Activated T-helper 17 cell treated with anti-CD3 and anti-CD28 coated beads, Interleukin-2, amount 50 U/mL, for 72 hours (primary cell): ENCODE data around the gene CAMK2D. TPM values are rescaled to one million over a fixed set of nuclear protein-coding genes. Genes with fewer than 3 reads are reported as not detected.

Source experiments
- ATAC-seq: fragments of 150-1000 bp; cut with Tn5 transposase; replicated peaks from 2 replicates; pipeline ENCODE4 v1.10.0; 2021; ENCODE audit warnings: mild to moderate bottlenecking, moderate library complexity
- H3K27ac Mint-ChIP-seq: one replicate; pipeline ENCODE4 v1.8.0; 2022; ENCODE audit warnings: mixed read lengths
- H3K27me3 Mint-ChIP-seq: one replicate; pipeline ENCODE4 v1.8.0; 2022; ENCODE audit warnings: mixed read lengths
- H3K36me3 Mint-ChIP-seq: one replicate; pipeline ENCODE4 v1.8.0; 2022; ENCODE audit warnings: low read depth, mild to moderate bottlenecking, mixed read lengths
- H3K4me1 Mint-ChIP-seq: one replicate; pipeline ENCODE4 v1.8.0; 2022; ENCODE audit warnings: mixed read lengths
- H3K4me3 Mint-ChIP-seq: one replicate; pipeline ENCODE4 v1.8.0; 2022; ENCODE audit warnings: mild to moderate bottlenecking, mixed read lengths
- H3K9me3 Mint-ChIP-seq: one replicate; pipeline ENCODE4 v1.8.0; 2022; ENCODE audit warnings: mixed read lengths
- total RNA-seq, 2 donors: library from RNA; stranded (reverse); gene quantifications; one replicate each; pipeline ENCODE4 v1.2.3, GENCODE V29; 2022

The CAMK2D gene
- total RNA-seq, 2 donors from 2014 or later, result 41.5 to 42.4 TPM

DNA sequence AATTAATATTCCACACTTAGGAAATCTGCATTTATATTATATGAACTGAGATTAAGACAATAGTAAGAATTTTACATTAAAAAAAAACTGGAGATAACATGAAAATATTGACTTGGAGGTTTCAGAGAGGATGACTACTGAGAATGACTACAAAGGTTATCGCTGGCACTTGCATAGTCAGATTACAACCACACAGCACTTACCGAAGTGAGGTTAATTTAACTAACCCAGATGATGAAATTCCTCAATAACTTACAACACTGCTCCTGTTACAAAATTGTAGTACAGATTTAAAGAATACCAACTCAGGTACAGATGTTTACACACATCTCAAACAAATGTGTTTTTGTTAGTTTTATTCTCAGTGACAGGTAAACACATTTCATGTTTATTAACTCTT lies 283.5 kb downstream of the CAMK2D start:
- ATAC-seq, result peak; percentile 36
- H3K9me3 Mint-ChIP-seq, result no peaks in the 10 kb centered on the region
- H3K4me3 Mint-ChIP-seq, result no peak overlapping the region
- H3K27me3 Mint-ChIP-seq, result no peaks in the 10 kb centered on the region
- peak overlapping the region; percentile 24 for H3K27ac Mint-ChIP-seq
- peaks cover 64% of the 10 kb centered on the region for H3K36me3 Mint-ChIP-seq
- peaks cover 14% of the 10 kb centered on the region for H3K4me1 Mint-ChIP-seq

DNA sequence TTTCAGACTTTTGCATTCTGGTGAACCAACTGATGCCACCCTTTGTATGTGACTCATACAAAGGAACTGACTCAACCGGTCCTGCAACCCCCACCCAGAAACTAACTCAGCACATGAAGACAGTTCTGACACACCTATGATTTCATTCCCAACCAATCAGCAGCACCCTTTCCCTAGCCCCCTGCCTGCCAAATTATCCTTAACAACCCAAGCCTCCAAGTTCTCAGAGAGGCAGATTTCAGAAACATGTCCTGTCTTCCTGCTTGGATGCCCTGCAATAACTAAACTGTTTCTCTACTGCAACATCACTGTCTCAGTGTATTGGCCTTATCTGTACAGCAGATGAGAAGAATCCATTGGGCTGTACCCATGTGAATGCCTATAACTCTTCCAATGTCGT lies 284.7 kb downstream of the CAMK2D start:
- Mint-ChIP-seq H3K4me1 (peaks cover 16% of the 10 kb centered on the region), H3K27ac (peak overlapping the region; percentile 40)
- peak; percentile 82 for ATAC-seq

DNA sequence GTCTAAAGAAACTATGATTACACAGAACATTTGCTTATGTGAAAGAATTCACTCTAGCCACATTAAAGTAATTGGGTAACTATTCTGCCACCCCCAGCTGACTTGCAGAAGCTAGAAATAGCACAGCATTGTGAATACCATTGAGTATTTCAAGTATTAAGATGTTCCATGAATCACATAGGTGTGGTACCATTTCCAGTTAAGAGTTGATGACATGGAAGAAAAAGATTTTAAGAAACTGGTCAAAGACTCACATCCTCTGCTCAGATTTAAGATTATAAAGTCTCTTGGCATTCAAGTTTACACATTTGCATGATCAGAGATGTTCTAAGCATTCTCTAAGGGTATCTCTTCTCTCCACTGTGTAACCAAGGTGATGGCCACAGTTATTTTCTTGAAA lies 287.5 kb downstream of the CAMK2D start:
- Mint-ChIP-seq H3K36me3 (peaks cover 60% of the 10 kb centered on the region), H3K9me3 (peaks cover 7% of the 10 kb centered on the region), H3K27ac (peak overlapping the region; percentile 59), H3K4me1 (peaks cover 32% of the 10 kb centered on the region), H3K4me3 (no peak overlapping the region), H3K27me3 (no peaks in the 10 kb centered on the region)
- ATAC-seq, result peak; percentile 82

More for the DNA sequence above, 284.7 kb downstream of the CAMK2D start:
- H3K4me3 Mint-ChIP-seq, result peak overlapping the region; percentile 9
- peaks cover under 1% of the 10 kb centered on the region for H3K9me3 Mint-ChIP-seq
- H3K36me3 Mint-ChIP-seq, result peaks cover 55% of the 10 kb centered on the region
- H3K27me3 Mint-ChIP-seq, result no peaks in the 10 kb centered on the region

- no peak overlapping the region for H3K27ac Mint-ChIP-seq
- peaks cover 39% of the 10 kb centered on the region for H3K4me1 Mint-ChIP-seq
- no peak overlapping the region for H3K4me3 Mint-ChIP-seq
- H3K9me3 Mint-ChIP-seq, result peaks cover 7% of the 10 kb centered on the region
- ATAC-seq, result no peak
- H3K27me3 Mint-ChIP-seq, result no peaks in the 10 kb centered on the region
- H3K36me3 Mint-ChIP-seq, result peaks cover 57% of the 10 kb centered on the region
These were observed 288.7 kb downstream of the CAMK2D start for GRCh38 chr4:113472864-113473263.

DNA sequence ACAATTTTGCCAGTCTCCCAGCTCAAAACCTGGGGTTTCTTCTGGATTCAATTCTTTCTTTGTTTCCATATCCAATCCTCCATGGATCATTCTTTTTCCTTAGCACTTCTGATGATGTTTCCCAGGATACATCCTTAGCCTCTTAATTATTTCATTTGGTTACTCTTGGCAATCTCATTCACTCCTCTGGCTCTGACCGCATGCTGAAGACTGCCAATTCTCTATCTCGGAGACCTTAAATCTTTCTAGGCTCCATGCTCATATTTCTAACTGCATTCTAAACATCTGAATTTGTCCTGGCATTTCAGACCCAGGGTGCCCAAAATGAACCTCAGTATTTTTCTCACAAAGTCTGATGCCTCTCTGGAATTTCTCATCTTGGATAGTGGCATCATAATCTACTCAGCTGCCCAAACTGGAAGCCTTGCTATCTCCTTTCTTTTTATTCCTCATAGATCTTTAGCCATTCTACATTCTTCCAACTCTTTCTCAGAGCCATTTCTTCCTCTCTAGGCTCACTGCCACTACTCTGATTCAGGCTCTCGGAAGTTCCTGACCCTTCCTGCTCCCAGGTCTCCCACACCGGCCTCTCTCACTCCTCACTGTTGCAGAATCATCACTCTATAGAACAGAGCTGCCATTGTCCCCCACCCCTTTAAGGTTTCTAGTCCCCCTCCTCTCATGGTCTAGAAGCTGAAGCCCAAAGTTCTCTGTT lies 290.2 kb downstream of the CAMK2D start:
- peaks cover 51% of the 10 kb centered on the region for H3K36me3 Mint-ChIP-seq
- no peak overlapping the region for H3K4me3 Mint-ChIP-seq
- ATAC-seq, result no peak
- H3K9me3 Mint-ChIP-seq, result peaks cover 7% of the 10 kb centered on the region
- H3K27ac Mint-ChIP-seq, result peak overlapping the region; percentile 20
- H3K27me3 Mint-ChIP-seq, result no peaks in the 10 kb centered on the region
- peaks cover 31% of the 10 kb centered on the region for H3K4me1 Mint-ChIP-seq

GRCh38 chr4:113469926-113470325 lies 291.6 kb downstream of the CAMK2D start:
- H3K27ac Mint-ChIP-seq, result peak overlapping the region; percentile 12
- H3K4me1 Mint-ChIP-seq, result peaks cover 25% of the 10 kb centered on the region
- no peak overlapping the region for H3K4me3 Mint-ChIP-seq

DNA sequence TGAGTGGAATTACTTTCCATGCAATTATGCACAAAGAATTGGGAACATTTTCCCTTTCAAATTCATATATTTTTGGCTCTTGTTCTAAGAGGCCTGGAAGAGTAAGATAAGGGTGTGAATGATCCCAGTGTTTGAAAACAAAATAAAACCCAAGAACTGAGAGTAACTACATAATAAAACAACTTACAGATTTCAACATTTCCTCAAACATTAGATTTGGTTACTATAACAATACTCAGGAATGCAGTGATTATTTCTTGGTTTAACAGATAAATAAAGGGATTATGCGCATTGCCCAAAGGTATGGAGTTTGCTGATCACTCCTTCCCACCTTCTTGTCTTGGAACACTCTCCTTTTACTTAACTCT lies 292.5 kb downstream of the CAMK2D start:
- Mint-ChIP-seq H3K9me3 (peaks cover 7% of the 10 kb centered on the region), H3K4me3 (no peak overlapping the region), H3K36me3 (peaks cover 63% of the 10 kb centered on the region), H3K27me3 (no peaks in the 10 kb centered on the region), H3K4me1 (peaks cover 25% of the 10 kb centered on the region), H3K27ac (peak overlapping the region; percentile 12)
- no peak for ATAC-seq

More at GRCh38 chr4:113469926-113470325, 291.6 kb downstream of the CAMK2D start:
- peaks cover 54% of the 10 kb centered on the region for H3K36me3 Mint-ChIP-seq
- H3K9me3 Mint-ChIP-seq, result peaks cover 7% of the 10 kb centered on the region
- ATAC-seq, result no peak
- no peaks in the 10 kb centered on the region for H3K27me3 Mint-ChIP-seq

DNA sequence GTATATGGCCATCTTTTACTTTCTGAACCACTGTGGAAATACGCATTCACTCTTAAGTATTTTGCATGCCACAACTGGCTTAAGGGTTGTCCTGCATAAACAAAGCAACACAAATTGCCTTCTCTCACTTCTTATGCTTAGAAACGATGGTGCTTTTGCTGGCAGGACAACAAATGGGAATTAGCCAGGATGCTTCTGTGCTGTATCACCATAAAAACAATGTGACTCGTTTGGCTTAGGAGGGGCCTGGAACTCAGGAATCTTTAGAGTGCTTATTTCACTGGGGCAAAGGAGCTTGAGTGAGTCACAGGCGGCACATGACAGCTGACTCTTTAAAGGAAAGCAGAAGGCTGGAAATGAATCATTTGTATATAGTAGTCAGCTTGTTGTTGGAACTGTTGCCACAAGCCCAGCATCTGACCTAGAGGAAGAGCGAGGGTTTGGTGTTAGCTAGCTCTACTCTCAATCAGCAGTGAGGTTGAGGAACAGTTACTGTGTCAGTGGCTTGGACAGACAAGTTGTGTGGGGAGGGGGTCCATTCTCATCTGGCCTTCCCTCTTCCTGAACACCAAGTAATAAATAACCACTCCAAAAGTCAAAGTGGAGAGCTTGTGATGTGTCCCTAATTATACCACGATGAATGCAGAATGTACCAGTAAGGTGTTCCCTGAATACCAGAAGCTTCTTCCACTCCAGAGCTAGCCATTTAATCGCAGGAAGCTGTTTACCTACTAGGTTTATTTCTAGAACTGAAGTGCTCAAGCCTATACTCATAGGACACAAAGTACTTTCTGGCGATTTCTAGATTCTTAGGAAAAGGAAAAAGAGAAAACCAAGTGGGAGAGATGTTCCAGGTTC lies 293.1 kb downstream of the CAMK2D start:
- Mint-ChIP-seq H3K27ac (peak overlapping the region; percentile 64), H3K9me3 (peaks cover 7% of the 10 kb centered on the region), H3K4me3 (peak overlapping the region; percentile 30), H3K36me3 (peaks cover 65% of the 10 kb centered on the region), H3K27me3 (no peaks in the 10 kb centered on the region), H3K4me1 (peaks cover 25% of the 10 kb centered on the region)
- ATAC-seq, result peak; percentile 99

DNA sequence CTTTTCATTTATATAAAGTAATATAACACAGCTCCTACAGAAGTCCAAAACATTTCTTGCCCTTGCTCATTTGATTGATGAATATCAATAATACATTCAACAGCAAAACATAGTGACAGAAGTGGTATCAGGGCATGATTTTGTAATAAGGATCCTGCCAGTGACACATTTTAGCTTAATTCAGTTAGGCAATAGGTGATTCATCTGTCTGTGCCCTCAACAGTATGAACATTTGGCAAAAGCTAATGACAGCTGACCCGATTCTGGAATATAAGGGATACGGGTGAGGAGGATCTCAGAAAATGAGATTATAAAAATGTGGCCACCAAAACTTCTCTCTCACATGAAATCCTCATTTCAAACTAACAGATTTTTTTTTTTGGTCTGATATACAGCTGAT lies 294.0 kb downstream of the CAMK2D start:
- peak overlapping the region; percentile 64 for H3K27ac Mint-ChIP-seq
- ATAC-seq, result no peak
- H3K9me3 Mint-ChIP-seq, result peaks cover 7% of the 10 kb centered on the region
- no peak overlapping the region for H3K4me3 Mint-ChIP-seq
- H3K4me1 Mint-ChIP-seq, result peaks cover 25% of the 10 kb centered on the region
- H3K36me3 Mint-ChIP-seq, result peaks cover 65% of the 10 kb centered on the region
- no peaks in the 10 kb centered on the region for H3K27me3 Mint-ChIP-seq

GRCh38 chr4:113462286-113462685 lies 299.3 kb downstream of the CAMK2D start:
- no peak for ATAC-seq
- H3K9me3 Mint-ChIP-seq, result no peaks in the 10 kb centered on the region
- no peak overlapping the region for H3K4me3 Mint-ChIP-seq
- no peaks in the 10 kb centered on the region for H3K4me1 Mint-ChIP-seq
- no peak overlapping the region for H3K27ac Mint-ChIP-seq
- H3K36me3 Mint-ChIP-seq, result peaks cover 79% of the 10 kb centered on the region
- no peaks in the 10 kb centered on the region for H3K27me3 Mint-ChIP-seq

DNA sequence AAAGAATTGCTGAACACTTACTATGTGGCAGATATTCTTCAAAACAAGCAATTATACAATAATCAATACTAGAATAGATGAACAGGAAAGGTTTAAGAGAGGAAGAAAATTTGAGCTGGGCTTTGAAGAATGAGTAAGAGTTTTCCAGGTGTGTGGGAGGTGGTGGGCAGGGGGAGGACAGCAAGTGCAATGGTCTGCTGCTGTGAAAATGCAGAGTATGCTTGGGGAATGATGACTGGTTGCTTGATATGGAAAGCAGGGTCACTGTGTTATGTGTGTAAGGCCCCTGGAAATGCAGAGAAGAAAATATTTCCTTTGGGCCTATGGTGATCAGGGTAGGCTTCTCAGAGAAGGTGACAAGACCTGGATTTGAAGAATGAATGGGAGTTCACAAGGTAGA lies 300.3 kb downstream of the CAMK2D start:
- H3K9me3 Mint-ChIP-seq, result no peaks in the 10 kb centered on the region
- no peaks in the 10 kb centered on the region for H3K27me3 Mint-ChIP-seq
- no peak overlapping the region for H3K4me3 Mint-ChIP-seq
- peaks cover 84% of the 10 kb centered on the region for H3K36me3 Mint-ChIP-seq
- H3K4me1 Mint-ChIP-seq, result no peaks in the 10 kb centered on the region
- H3K27ac Mint-ChIP-seq, result no peak overlapping the region
- peak; percentile 38 for ATAC-seq

- H3K36me3 Mint-ChIP-seq, result peaks cover 93% of the 10 kb centered on the region
- no peaks in the 10 kb centered on the region for H3K9me3 Mint-ChIP-seq
- no peak overlapping the region for H3K4me3 Mint-ChIP-seq
- no peak for ATAC-seq
- H3K27ac Mint-ChIP-seq, result no peak overlapping the region
- no peaks in the 10 kb centered on the region for H3K4me1 Mint-ChIP-seq
- H3K27me3 Mint-ChIP-seq, result no peaks in the 10 kb centered on the region
These were observed 303.7 kb downstream of the CAMK2D start for GRCh38 chr4:113457886-113458285.

DNA sequence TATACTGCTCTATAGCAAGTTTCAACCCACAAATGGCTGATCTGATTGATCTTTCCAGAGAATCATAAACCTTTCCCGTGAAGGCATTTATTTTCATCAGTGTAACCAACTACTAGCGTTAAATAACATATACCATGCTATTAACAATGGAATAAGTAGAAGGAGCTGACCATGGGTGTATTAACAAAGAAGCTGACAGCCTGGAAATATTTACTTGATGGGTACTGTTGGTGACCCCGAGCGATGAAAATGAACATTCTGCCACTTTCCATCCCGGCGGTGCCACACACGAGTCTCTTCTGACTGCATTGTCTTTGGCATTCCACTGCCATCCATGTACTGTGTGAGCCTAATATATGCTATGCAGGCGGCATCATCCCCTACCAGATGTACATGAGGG lies 304.4 kb downstream of the CAMK2D start:
- Mint-ChIP-seq H3K27ac (no peak overlapping the region), H3K4me3 (no peak overlapping the region), H3K9me3 (no peaks in the 10 kb centered on the region), H3K27me3 (no peaks in the 10 kb centered on the region), H3K36me3 (peaks cover 89% of the 10 kb centered on the region), H3K4me1 (no peaks in the 10 kb centered on the region)
- ATAC-seq, result no peak

GRCh38 chr4:113455061-113455460 lies 306.5 kb downstream of the CAMK2D start:
- no peaks in the 10 kb centered on the region for H3K4me1 Mint-ChIP-seq
- H3K4me3 Mint-ChIP-seq, result no peak overlapping the region
- H3K9me3 Mint-ChIP-seq, result no peaks in the 10 kb centered on the region
- H3K36me3 Mint-ChIP-seq, result peaks cover 77% of the 10 kb centered on the region
- no peaks in the 10 kb centered on the region for H3K27me3 Mint-ChIP-seq
- ATAC-seq, result no peak
- H3K27ac Mint-ChIP-seq, result no peak overlapping the region
